ENCODE results near the gene KRTAP19-5. TPM values are rescaled to one million over a fixed set of nuclear protein-coding genes. Genes with fewer than 3 reads are reported as not detected.
A peak's percentile ranks its signal among the peaks of the same experiment; 100 is the strongest.
"Not testable (repeated sequence)": the region's sequence is repeated elsewhere in the genome, so short reads cannot be mapped to it uniquely, and the experiment has no call there.

KRTAP19-5 gene
- not detected for total RNA-seq

DNA sequence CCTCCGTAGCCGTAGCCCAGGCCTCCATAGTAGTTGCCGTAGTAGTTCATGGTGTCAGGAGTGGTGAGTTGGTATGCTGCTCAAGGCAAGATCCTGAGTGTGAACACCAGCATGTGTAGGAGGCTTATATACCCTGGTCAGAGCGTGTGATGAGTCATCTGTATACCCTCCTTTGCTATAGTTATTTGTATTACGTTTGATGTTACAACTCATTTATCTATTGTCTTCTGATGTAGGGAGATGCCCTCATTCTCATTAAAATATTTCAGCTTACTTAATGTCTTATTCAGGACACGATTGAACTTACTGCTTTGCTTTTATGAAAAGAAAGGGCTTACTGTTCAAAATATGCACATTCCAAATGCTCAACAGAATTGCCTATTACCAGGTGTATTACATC is at the start of gene KRTAP19-5:
Gene KRTAP19-5, minus strand, starts transcription at position 101 of the 400 bp plus-strand sequence. Its CDS starts 51 bp downstream, at position 50.
- intact Hi-C loops (cut with micrococcal nuclease) = no loop called here
- H3K27ac Mint-ChIP-seq = no peak within 1 kb of the TSS
- H3K4me1 Mint-ChIP-seq (ENCODE audit: low read depth) = no peaks in the 10 kb centered on the region
- CTCF ChIA-PET = no interaction called here
- no peak for DNase-seq
- no peaks in the 10 kb centered on the region for H3K36me3 Mint-ChIP-seq
- H3K9me3 Mint-ChIP-seq = no peaks in the 10 kb centered on the region
- POLR2A ChIA-PET = no interaction called here
- no peak within 1 kb of the TSS for H3K4me3 Mint-ChIP-seq
- peaks cover 3% of the 10 kb centered on the region for H3K27me3 Mint-ChIP-seq

DNA sequence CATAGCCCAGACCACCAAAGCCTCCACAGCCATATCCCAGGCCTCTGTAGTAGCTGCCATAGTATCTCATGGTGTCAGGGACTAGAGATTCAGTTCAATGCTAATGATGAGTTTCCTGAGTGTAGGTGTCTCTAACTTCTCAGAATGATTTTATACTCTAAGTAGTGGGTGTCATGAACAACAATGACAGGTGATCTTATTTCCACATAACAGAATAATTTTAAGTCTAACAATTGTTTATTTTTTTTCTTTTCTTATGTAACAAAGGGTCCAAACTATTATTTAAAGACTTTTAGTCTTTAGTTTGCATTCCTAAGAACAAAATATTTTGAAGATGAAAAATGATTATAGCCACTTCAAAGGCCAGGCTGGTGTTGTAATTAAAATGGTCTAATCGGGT is 39.8 kb upstream of the KRTAP19-5 start, which contains the start of gene KRTAP19-6:
Gene KRTAP19-6, minus strand, starts transcription at position 101 of the 400 bp plus-strand sequence. Its CDS starts 31 bp downstream, at position 70.
- H3K9me3 Mint-ChIP-seq = no peaks in the 10 kb centered on the region
- H3K4me3 Mint-ChIP-seq = no peak within 1 kb of the TSS
- no peaks in the 10 kb centered on the region for H3K27me3 Mint-ChIP-seq
- POLR2A ChIA-PET = no interaction called here
- intact Hi-C loops (cut with micrococcal nuclease) = no loop called here
- H3K27ac Mint-ChIP-seq = no peak within 1 kb of the TSS
- no peaks in the 10 kb centered on the region for H3K4me1 Mint-ChIP-seq (ENCODE audit: low read depth)
- H3K36me3 Mint-ChIP-seq = no peaks in the 10 kb centered on the region
- CTCF ChIA-PET = no interaction called here
- no peak for DNase-seq

DNA sequence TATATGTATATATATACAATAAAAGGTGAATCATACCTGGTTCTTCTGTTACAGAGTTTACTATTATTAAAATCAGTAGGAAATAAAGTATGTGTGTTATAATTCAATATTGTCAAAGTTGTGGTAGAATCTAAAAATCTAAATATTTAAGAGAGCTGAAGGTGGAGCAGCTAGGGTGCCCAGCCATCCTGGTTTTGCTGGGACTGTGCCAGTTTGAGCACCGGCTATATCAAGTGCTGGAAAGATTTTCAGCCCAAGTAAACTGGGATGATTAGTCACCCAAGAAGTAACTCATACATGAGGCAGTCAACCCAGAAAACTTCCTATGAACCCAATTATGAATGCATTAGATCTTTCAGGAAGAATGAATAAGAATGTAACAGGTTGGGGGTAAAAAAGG is 16.9 kb upstream of the KRTAP19-5 start:
- Mint-ChIP-seq H3K4me3 (no peak overlapping the region), H3K27ac (no peak overlapping the region), H3K4me1 (ENCODE audit: low read depth) (no peaks in the 10 kb centered on the region), H3K27me3 (no peaks in the 10 kb centered on the region), H3K9me3 (peaks cover 4% of the 10 kb centered on the region), H3K36me3 (no peaks in the 10 kb centered on the region)
- no peak for DNase-seq
- ChIA-PET CTCF (no interaction called here), POLR2A (no interaction called here)
- intact Hi-C loops (cut with micrococcal nuclease) = no loop called here

DNA sequence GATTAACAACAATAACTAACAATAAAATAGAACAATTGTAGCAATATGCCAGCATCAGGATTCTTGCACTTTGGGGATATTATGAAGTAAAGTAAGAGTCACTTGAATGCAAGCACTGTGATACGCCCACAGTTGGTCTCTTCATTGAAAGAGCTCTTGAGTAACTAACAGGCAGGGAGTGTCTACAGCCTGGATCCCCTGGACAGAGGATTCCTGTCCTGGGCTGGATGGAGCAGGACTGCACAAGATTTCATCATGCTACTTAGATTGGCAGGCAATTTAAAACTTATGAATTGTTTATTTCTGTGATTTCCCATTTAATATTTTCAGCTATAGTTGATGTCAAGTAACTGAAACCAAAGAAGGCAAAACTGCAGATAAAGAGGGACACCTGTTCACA is 13.7 kb upstream of the KRTAP19-5 start:
- H3K4me1 Mint-ChIP-seq (ENCODE audit: low read depth) = no peaks in the 10 kb centered on the region
- H3K27me3 Mint-ChIP-seq = no peaks in the 10 kb centered on the region
- no peaks in the 10 kb centered on the region for H3K9me3 Mint-ChIP-seq
- H3K27ac Mint-ChIP-seq = no peak overlapping the region
- intact Hi-C loops (cut with micrococcal nuclease) = no loop called here
- H3K36me3 Mint-ChIP-seq = no peaks in the 10 kb centered on the region
- ChIA-PET POLR2A (no interaction called here), CTCF (no interaction called here)
- DNase-seq = no peak
- H3K4me3 Mint-ChIP-seq = no peak overlapping the region

DNA sequence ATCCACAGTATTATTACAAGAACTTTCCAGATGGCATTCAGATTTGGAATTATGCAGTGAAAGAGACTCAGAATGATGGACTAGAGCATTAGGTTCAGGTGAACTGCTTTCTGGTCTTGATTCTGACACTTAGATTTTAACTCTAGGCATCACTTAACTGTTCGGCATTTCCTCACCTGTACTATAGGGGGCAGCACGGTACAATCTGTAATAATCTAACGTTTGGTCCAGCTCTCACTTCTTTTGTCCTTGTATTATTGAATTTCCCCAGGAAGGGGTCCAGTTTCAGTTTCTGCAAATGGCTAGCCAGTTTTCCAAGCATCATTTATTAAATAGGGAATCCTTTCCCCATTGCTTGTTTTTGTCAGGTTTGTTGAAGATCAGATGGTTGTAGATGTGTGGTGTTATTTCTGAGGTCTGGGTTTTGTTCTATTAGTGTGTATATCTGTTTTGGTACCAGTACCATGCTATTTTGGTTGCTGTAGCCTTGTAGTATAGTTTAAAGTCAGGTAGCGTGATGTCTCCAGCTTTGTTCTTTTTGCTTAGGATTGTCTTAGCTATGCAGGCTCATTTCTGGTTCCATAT is 3.8 kb upstream of the KRTAP19-5 start:
- not testable (repeated sequence) for H3K4me1 Mint-ChIP-seq (ENCODE audit: low read depth); H3K36me3 Mint-ChIP-seq
- CTCF ChIA-PET = interaction anchor here (0.9 to 2.0 kb wide), 8 partner anchors 12 to 582 kb away, joined by 3 to 7 read pairs (median 3); partner anchors contain the start of gene KRTAP19-3

DNA sequence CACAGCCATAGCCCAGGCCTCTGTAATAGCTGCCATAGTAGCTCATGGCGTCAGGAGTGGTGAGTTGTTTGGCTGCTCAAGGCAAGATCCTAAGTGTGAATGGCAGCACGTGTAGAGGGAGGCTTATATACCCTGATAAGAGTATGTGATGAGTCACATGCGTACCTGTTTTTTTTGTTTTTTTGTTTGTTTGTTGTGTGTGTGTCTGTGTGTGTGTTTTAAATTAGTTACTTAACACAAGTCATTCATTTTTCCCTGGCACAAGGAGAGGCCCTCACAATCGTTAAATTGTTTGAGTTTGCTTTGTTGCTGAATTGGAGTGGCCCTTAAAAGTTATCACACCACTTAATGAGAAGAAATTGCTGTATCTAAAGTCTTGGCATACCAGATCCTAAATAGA is 4.9 kb downstream of the KRTAP19-5 start, which contains the start of gene KRTAP19-4:
Gene KRTAP19-4, minus strand, starts transcription at position 101 of the 400 bp plus-strand sequence. Its CDS starts 55 bp downstream, at position 46.
- no peak within 1 kb of the TSS for H3K27ac Mint-ChIP-seq
- no peaks in the 10 kb centered on the region for H3K4me1 Mint-ChIP-seq (ENCODE audit: low read depth)
- ChIA-PET POLR2A (no interaction called here), CTCF (no interaction called here)
- no peaks in the 10 kb centered on the region for H3K36me3 Mint-ChIP-seq
- no peak within 1 kb of the TSS for H3K4me3 Mint-ChIP-seq
- peaks cover 2% of the 10 kb centered on the region for H3K27me3 Mint-ChIP-seq
- intact Hi-C loops (cut with micrococcal nuclease) = no loop called here
- no peaks in the 10 kb centered on the region for H3K9me3 Mint-ChIP-seq
- no peak for DNase-seq

More for the DNA sequence above, 3.8 kb upstream of the KRTAP19-5 start:
- POLR2A ChIA-PET, H3K4me3 Mint-ChIP-seq, H3K9me3 Mint-ChIP-seq, H3K27ac Mint-ChIP-seq, H3K27me3 Mint-ChIP-seq: not testable (repeated sequence)
- peak; percentile 13 for DNase-seq
- intact Hi-C loops (cut with micrococcal nuclease) = loop anchor here (1.0 kb wide), 2 partner anchors 229 to 581 kb away; no protein-coding TSS in a partner anchor

DNA sequence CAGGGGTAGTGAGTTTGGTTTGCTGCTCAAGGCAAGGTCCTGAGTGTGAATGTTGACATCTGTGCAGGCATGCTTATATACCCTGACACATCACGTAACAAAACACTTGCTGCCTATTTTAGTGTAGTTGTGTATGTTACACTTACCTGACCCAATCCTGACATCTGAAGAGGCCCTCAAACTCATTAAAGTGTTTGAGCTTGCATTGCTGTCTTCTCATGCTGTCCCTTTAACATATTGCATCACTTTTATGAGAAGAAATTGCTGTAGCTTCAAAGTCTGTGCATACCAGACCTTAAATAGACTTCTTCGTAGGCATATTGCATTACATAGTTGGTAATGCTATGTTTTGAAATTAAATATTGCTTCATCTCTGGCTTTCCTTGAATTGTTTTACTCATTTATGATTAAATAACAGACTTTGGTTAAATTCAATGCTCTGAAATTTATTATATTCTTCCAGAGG is 9.9 kb downstream of the KRTAP19-5 start, which contains the start of gene KRTAP19-3:
Gene KRTAP19-3, minus strand, starts transcription at position 51 of the 466 bp plus-strand sequence. CDS start 56 bp downstream, outside the sequence.
- Mint-ChIP-seq H3K4me1 (ENCODE audit: low read depth) (no peaks in the 10 kb centered on the region), H3K27me3 (no peaks in the 10 kb centered on the region), H3K4me3 (no peak within 1 kb of the TSS), H3K36me3 (no peaks in the 10 kb centered on the region), H3K9me3 (peaks cover 2% of the 10 kb centered on the region), H3K27ac (no peak within 1 kb of the TSS)
- DNase-seq = no peak
- intact Hi-C loops (cut with micrococcal nuclease) = no loop called here
- ChIA-PET CTCF (interaction anchor here (1.1 kb wide), 1 partner anchor 13 kb away, joined by 3 read pairs; no protein-coding TSS in a partner anchor), POLR2A (no interaction called here)

DNA sequence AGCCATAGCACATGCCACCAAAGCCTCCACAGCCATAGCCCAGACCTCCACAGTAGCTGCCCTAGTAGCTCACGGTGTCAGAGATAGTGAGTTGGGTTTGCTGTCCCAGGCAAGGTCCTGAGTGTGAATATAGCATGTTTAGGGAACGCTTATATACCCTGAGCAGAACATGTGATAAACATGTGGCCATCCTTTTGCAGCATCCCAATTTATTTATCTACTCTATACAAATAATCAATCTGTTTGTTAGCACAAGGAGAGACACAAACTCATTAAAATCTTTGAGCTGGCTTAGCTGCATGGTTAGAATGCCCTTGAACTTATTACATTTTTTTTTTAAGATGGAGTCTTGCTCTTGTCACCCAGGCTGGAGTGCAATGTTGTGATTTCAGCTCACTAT is 14.6 kb downstream of the KRTAP19-5 start, which contains the start of gene KRTAP19-2:
Gene KRTAP19-2, minus strand, starts transcription at position 101 of the 400 bp plus-strand sequence. Its CDS starts 88 bp downstream, at position 13.
- Mint-ChIP-seq H3K36me3 (no peaks in the 10 kb centered on the region), H3K9me3 (peaks cover 23% of the 10 kb centered on the region), H3K27me3 (no peaks in the 10 kb centered on the region), H3K4me3 (no peak within 1 kb of the TSS), H3K27ac (no peak within 1 kb of the TSS), H3K4me1 (ENCODE audit: low read depth) (no peaks in the 10 kb centered on the region)
- CTCF ChIA-PET = no interaction called here
- POLR2A ChIA-PET = interaction anchor here (0.6 kb wide), 1 partner anchor 8 kb away, joined by 3 read pairs; no protein-coding TSS in a partner anchor
- no peak for DNase-seq
- intact Hi-C loops (cut with micrococcal nuclease) = no loop called here

DNA sequence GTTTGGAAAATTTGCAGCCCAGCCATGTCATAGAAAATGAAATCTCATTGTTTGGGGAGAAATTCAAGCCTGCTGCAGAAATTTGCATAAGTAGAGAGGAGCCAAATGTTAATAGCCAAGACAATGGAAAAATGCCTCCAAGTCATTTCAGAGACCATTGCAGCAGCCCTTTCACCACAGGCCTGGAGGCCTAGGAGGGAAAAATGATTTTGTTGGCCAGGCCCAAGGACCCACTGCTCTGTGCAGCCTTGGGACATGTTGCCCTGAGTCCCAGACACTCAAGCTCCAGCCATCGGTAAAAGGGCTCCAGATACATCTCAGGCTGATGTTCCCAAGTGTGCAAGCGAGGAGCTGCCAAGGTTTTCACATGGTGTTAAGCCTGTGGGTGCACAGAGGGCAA is 15.8 kb downstream of the KRTAP19-5 start:
- intact Hi-C loops (cut with micrococcal nuclease) = no loop called here
- Mint-ChIP-seq H3K4me3 (no peak overlapping the region), H3K36me3 (no peaks in the 10 kb centered on the region), H3K27me3 (no peaks in the 10 kb centered on the region), H3K9me3 (peaks cover 23% of the 10 kb centered on the region), H3K4me1 (ENCODE audit: low read depth) (no peaks in the 10 kb centered on the region), H3K27ac (no peak overlapping the region)
- ChIA-PET CTCF (interaction anchor here (1.4 kb wide), 1 partner anchor 21 kb away, joined by 3 read pairs; no protein-coding TSS in a partner anchor), POLR2A (no interaction called here)
- DNase-seq = no peak

DNA sequence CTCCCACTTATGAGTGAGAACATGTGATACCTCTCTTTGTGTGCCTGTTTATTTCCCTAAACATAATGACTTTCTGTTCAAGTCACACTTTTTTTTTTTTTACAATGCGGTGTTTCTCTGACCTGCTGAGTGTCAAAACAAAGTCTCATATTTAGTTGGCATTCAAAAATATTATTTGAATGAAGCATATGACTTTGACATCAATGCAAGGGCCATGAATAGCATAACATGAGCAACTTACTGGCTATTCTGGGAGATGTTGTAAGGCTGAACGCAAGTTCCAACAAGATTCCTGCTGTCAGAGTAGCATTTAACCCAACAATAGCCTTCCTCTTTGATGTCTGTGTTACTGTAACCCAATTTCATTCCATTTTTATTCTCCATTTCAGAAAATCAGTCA is 19.8 kb downstream of the KRTAP19-5 start:
- intact Hi-C loops (cut with micrococcal nuclease) = no loop called here
- Mint-ChIP-seq H3K27me3 (no peaks in the 10 kb centered on the region), H3K4me3 (no peak overlapping the region), H3K4me1 (ENCODE audit: low read depth) (no peaks in the 10 kb centered on the region), H3K36me3 (no peaks in the 10 kb centered on the region), H3K27ac (no peak overlapping the region), H3K9me3 (peaks cover 22% of the 10 kb centered on the region)
- ChIA-PET POLR2A (no interaction called here), CTCF (no interaction called here)
- no peak for DNase-seq

DNA sequence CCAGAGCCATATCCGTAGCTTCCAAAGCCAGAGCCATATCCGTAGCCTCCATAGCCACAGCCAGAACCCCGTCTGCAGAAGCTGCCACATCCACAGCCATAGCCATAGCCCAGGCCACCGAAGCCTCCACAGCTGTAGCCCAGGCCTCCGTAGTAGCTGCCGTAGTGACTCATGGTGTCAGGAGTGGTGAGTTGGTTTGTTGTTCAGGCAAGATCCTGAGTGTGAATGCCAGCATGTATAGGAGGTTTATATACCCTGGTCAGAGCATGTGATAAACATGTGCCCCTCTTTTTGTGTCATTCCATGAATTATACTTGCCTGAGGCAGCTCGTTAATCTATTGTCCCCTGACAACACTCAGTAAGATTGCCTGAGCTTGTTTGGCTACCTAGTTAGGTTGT is 21.8 kb downstream of the KRTAP19-5 start, which contains the start of gene KRTAP19-1:
Gene KRTAP19-1, minus strand, starts transcription at position 223 of the 400 bp plus-strand sequence. Its CDS starts 50 bp downstream, at position 173.
- H3K4me1 Mint-ChIP-seq (ENCODE audit: low read depth) = no peaks in the 10 kb centered on the region
- no peaks in the 10 kb centered on the region for H3K27me3 Mint-ChIP-seq
- H3K9me3 Mint-ChIP-seq = peaks cover 3% of the 10 kb centered on the region
- ChIA-PET POLR2A (no interaction called here), CTCF (no interaction called here)
- intact Hi-C loops (cut with micrococcal nuclease) = no loop called here
- no peak within 1 kb of the TSS for H3K4me3 Mint-ChIP-seq
- no peak for DNase-seq
- no peak within 1 kb of the TSS for H3K27ac Mint-ChIP-seq
- H3K36me3 Mint-ChIP-seq = no peaks in the 10 kb centered on the region

DNA sequence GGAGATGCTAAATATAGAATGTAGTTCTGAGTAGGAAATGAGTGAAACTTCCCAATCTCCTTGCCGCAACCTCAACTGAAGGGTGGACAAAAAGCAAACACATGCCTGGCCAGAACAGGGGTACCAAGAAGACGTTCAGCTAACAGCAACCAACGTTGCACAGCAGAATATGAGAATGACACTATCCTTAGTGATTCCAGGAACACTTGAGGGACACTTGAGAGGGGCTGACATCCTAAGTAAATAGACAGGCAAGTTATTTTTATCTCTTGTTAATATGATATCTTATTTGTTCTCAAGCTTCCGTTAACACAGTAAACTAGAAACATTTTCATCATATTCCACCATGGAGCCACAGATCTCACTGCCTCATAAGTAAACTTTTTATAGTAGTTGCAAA is 22.7 kb downstream of the KRTAP19-5 start:
- CTCF ChIA-PET = no interaction called here

DNA sequence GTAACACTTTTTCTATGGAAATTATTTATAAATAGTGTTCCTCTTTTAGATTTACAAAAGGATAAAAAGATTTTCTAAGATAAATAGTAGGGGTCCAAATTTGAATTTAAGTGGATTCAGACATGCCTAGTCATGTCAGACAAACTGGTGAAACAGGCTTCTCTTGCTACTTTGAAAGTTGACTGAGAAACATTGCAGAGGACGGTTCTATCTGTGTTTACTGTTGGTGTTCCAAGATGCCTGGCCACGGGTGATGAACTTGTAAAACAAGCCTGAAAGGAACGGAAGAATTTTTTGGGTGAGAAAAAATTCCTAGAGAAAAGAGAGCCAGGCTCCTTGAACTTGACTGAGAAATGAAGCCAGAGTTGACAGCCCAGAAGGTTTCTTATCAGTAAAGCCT is 23.9 kb downstream of the KRTAP19-5 start:
- no peaks in the 10 kb centered on the region for H3K9me3 Mint-ChIP-seq
- no peak overlapping the region for H3K27ac Mint-ChIP-seq
- ChIA-PET POLR2A (no interaction called here), CTCF (no interaction called here)
- DNase-seq = no peak
- no peaks in the 10 kb centered on the region for H3K4me1 Mint-ChIP-seq (ENCODE audit: low read depth)
- H3K27me3 Mint-ChIP-seq = no peaks in the 10 kb centered on the region
- no peak overlapping the region for H3K4me3 Mint-ChIP-seq
- no peaks in the 10 kb centered on the region for H3K36me3 Mint-ChIP-seq
- intact Hi-C loops (cut with micrococcal nuclease) = no loop called here

More for the DNA sequence above, 22.7 kb downstream of the KRTAP19-5 start:
- H3K27me3 Mint-ChIP-seq = no peaks in the 10 kb centered on the region
- POLR2A ChIA-PET = interaction anchor here (0.6 kb wide), 1 partner anchor 8 kb away, joined by 3 read pairs; the partner anchor contains the start of gene KRTAP19-2
- H3K4me3 Mint-ChIP-seq = no peak overlapping the region
- no peaks in the 10 kb centered on the region for H3K9me3 Mint-ChIP-seq
- H3K27ac Mint-ChIP-seq = no peak overlapping the region
- intact Hi-C loops (cut with micrococcal nuclease) = no loop called here
- no peak for DNase-seq
- H3K4me1 Mint-ChIP-seq (ENCODE audit: low read depth) = no peaks in the 10 kb centered on the region
- no peaks in the 10 kb centered on the region for H3K36me3 Mint-ChIP-seq
